Neural cell (in vitro differentiated cells): Measurements from ENCODE around the gene ANKRD62.
"Not testable (repeated sequence)": the region's sequence is repeated elsewhere in the genome, so short reads cannot be mapped to it uniquely, and the experiment has no call there.

Experiments used
- CTCF ChIP-seq: fragments of 450-650 bp; IDR thresholded peaks from 2 replicates; pipeline ENCODE4 v1.5.1; 2014; ENCODE audit warnings: antibody characterized with exemption, mild to moderate bottlenecking, moderate library complexity; ENCODE audit not compliant: poor library complexity, severe bottlenecking
- EP300 ChIP-seq: fragments of 450-650 bp; conservative IDR thresholded peaks from 2 replicates; pipeline ENCODE4 v1.6.1; 2014; ENCODE audit warnings: antibody characterized with exemption, mild to moderate bottlenecking, moderate library complexity; ENCODE audit not compliant: poor library complexity, severe bottlenecking
- EZH2 ChIP-seq: fragments of 200-600, 300-800 bp; shearing (Covaris generic), sonication (generic); IDR thresholded peaks from 2 replicates; pipeline ENCODE4 v1.6.1; 2014; ENCODE audit warnings: antibody characterized with exemption, low read length, borderline replicate concordance, mild to moderate bottlenecking; ENCODE audit not compliant: insufficient read depth, poor library complexity, severe bottlenecking
- MXI1 ChIP-seq: fragments of 450-650 bp; conservative IDR thresholded peaks from 2 replicates; pipeline ENCODE4 v1.6.1; 2014; ENCODE audit warnings: antibody characterized with exemption, mild to moderate bottlenecking; ENCODE audit not compliant: poor library complexity, severe bottlenecking
- POLR2AphosphoS5 ChIP-seq: IDR thresholded peaks from 2 replicates; pipeline ENCODE4 v1.6.1; 2012
- RAD21 ChIP-seq: fragments of 450-650 bp; conservative IDR thresholded peaks from 2 replicates; pipeline ENCODE4 v1.6.1; 2014; ENCODE audit warnings: antibody characterized with exemption, mild to moderate bottlenecking, moderate library complexity
- TAF1 ChIP-seq: IDR thresholded peaks from 2 replicates; pipeline ENCODE4 v1.6.1; 2012; ENCODE audit warnings: low read depth
- TF ChIP-seq, protein P1 (sequence below): IDR thresholded peaks from 2 replicates; pipeline ENCODE4 v1.6.1; 2012; ENCODE audit warnings: borderline replicate concordance

DNA sequence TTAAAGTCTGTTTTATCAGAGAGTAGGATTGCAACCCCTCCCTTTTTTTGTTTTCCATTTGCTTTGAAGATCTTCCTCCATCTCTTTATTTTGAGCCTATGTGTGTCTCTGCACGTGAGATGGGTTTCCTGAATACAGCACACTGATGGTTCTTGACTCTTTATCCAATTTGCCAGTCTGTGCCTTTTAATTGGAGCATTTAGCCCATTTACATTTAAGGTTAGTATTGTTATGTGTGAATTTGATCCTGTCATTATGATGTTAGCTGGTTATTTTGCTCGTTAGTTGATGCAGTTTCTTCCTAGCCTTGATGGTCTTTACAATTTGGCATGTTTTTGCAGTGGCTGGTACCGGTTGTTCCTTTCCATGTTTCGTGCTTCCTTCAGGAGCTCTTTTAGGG, 45.2 kb downstream of the ANKRD62 start:
- not testable (repeated sequence) for TF ChIP-seq CTCF, POLR2AphosphoS5, EP300, EZH2, MXI1, TAF1, RAD21
- TF ChIP-seq, protein P1, sequence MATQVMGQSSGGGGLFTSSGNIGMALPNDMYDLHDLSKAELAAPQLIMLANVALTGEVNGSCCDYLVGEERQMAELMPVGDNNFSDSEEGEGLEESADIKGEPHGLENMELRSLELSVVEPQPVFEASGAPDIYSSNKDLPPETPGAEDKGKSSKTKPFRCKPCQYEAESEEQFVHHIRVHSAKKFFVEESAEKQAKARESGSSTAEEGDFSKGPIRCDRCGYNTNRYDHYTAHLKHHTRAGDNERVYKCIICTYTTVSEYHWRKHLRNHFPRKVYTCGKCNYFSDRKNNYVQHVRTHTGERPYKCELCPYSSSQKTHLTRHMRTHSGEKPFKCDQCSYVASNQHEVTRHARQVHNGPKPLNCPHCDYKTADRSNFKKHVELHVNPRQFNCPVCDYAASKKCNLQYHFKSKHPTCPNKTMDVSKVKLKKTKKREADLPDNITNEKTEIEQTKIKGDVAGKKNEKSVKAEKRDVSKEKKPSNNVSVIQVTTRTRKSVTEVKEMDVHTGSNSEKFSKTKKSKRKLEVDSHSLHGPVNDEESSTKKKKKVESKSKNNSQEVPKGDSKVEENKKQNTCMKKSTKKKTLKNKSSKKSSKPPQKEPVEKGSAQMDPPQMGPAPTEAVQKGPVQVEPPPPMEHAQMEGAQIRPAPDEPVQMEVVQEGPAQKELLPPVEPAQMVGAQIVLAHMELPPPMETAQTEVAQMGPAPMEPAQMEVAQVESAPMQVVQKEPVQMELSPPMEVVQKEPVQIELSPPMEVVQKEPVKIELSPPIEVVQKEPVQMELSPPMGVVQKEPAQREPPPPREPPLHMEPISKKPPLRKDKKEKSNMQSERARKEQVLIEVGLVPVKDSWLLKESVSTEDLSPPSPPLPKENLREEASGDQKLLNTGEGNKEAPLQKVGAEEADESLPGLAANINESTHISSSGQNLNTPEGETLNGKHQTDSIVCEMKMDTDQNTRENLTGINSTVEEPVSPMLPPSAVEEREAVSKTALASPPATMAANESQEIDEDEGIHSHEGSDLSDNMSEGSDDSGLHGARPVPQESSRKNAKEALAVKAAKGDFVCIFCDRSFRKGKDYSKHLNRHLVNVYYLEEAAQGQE, result not testable (repeated sequence)
